Upper lobe of left lung (tissue), 6 donors: Measurements from ENCODE around the gene FDCSP. TPM values are rescaled to one million over a fixed set of nuclear protein-coding genes. Genes with fewer than 3 reads are reported as not detected.

Source experiments
- ATAC-seq, 2 donors: fragments of 200-7000 bp; cut with Tn5 transposase; one replicate each; pipeline ENCODE4 v1.9.1; 2022; ENCODE audit warnings: mild to moderate bottlenecking in 2 of 2, moderate library complexity in 2 of 2; ENCODE audit not compliant: low FRiP score in 2 of 2
- DNase-seq, 2 donors: peaks; one replicate each; pipeline ENCODE4 v3.0.0-alpha.2; 2019 to 2020
- H3K27ac ChIP-seq, 4 donors: fragments of 200-600 bp; sonication (generic); one replicate each; pipeline ENCODE4 v1.5.1; 2016 to 2019
- H3K27me3 ChIP-seq, 4 donors: fragments of 200-600 bp; sonication (generic); one replicate each; pipeline ENCODE4 v1.5.1; 2017 to 2019
- H3K36me3 ChIP-seq, 4 donors: fragments of 200-600 bp; sonication (generic); one replicate each; pipeline ENCODE4 v1.5.1; 2016 to 2019
- H3K4me1 ChIP-seq, 4 donors: fragments of 200-600 bp; sonication (generic); one replicate each; pipeline ENCODE4 v1.5.1; 2018 to 2019
- H3K4me3 ChIP-seq, 4 donors: fragments of 200-600 bp; sonication (generic); one replicate each; pipeline ENCODE4 v1.5.1; 2017 to 2019; ENCODE audit warnings: mild to moderate bottlenecking in 2 of 4, moderate library complexity in 1 of 4
- H3K9me3 ChIP-seq, 4 donors: fragments of 200-600 bp; sonication (generic); one replicate each; pipeline ENCODE4 v1.5.1; 2018 to 2019
- EP300 ChIP-seq, 4 donors: sonication (generic); formaldehyde crosslinking; IDR thresholded peaks; one replicate each; pipeline ENCODE4 v1.5.1; 2017; ENCODE audit warnings: antibody characterized with exemption in 4 of 4, control low read depth in 2 of 4
- POLR2A ChIP-seq, 4 donors: fragments of 450-650 bp; IDR thresholded peaks; one replicate each; pipeline ENCODE4 v1.5.1; 2016 to 2017; ENCODE audit warnings: antibody characterized with exemption in 4 of 4, mild to moderate bottlenecking in 2 of 4
- POLR2AphosphoS5 ChIP-seq, 2 donors: sonication (generic); formaldehyde crosslinking; IDR thresholded peaks; one replicate each; pipeline ENCODE4 v1.5.1; 2017; ENCODE audit warnings: antibody characterized with exemption in 2 of 2
- WGBS, 2 donors: methylation state at CpG; one replicate each; pipeline ENCODE4 v1.1.5; 2017 to 2018; 5-methylcytosine and 5-hydroxymethylcytosine counted together
- total RNA-seq, 6 donors: library from RNA; depleted of rRNA in 4 of 6; stranded (reverse); fragments of >200 nt in 4 of 6; gene quantifications; one replicate each; pipeline versions ENCODE4 v1.1.0 to v1.2.1, GENCODE V29; 2016 to 2021
- TF ChIP-seq, protein P1 (sequence below), 6 experiments: fragments of 450-650 bp in 4 of 6; fragments of 200-600 bp in 2 of 6; sonication (generic) in 2 of 6; IDR thresholded peaks; one replicate each; pipeline ENCODE4 v1.5.1; 2016 to 2019; ENCODE audit warnings: antibody characterized with exemption in 6 of 6
- donor health status: DM: no; HTN: no; CAD: no; lungs with moderate emphysema.
- donor health status: DM: no; HTN: yes; CAD: no; lungs with severe emphysema.

The FDCSP gene
- total RNA-seq, 6 donors from 2014 or later = 0.51 TPM; not detected in 5

DNA sequence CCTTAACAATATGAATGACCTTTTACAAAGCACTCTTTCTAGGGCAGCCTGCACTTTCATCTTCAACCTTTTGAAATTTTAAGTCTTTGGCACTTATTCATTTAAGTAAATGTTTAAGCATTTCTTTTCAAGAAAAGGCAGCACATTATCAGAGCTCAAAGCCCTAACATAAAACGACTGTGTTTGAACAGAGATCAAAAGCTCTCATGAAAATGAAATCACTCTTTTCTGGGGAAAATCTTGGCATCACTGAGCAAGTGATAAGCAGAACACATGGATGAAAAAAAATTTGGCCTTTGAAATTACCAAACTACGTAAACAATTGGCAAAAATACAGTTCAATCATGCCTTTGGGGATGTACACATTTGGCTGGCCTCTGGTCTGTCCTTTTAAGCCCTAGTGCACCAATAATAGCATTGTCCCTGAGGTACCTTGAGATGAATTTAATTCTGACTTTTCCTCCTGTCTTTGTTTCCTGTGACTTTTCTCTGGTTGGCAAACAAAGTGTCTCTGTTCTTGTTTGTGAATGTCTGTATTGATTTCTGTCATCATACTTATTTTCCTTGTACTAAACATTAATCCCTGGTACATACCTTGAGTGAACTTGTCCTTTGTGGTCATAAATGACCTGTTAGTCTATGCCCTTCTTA, 43.3 kb upstream of the FDCSP start:
- no peaks in the 10 kb centered on the region for H3K36me3 ChIP-seq
- no peak for TF ChIP-seq POLR2A (IDR thresholded peaks at IDR 0.05)
- no peak for TF ChIP-seq EP300 (IDR thresholded peaks at IDR 0.05)
- TF ChIP-seq, protein P1, sequence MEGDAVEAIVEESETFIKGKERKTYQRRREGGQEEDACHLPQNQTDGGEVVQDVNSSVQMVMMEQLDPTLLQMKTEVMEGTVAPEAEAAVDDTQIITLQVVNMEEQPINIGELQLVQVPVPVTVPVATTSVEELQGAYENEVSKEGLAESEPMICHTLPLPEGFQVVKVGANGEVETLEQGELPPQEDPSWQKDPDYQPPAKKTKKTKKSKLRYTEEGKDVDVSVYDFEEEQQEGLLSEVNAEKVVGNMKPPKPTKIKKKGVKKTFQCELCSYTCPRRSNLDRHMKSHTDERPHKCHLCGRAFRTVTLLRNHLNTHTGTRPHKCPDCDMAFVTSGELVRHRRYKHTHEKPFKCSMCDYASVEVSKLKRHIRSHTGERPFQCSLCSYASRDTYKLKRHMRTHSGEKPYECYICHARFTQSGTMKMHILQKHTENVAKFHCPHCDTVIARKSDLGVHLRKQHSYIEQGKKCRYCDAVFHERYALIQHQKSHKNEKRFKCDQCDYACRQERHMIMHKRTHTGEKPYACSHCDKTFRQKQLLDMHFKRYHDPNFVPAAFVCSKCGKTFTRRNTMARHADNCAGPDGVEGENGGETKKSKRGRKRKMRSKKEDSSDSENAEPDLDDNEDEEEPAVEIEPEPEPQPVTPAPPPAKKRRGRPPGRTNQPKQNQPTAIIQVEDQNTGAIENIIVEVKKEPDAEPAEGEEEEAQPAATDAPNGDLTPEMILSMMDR (IDR thresholded peaks at IDR 0.05) = no peak
- TF ChIP-seq POLR2AphosphoS5 (IDR thresholded peaks at IDR 0.05) = no peak
- 20 to 41% methylated on average over 2 of the region's 2 CpGs for WGBS, 2 donors
- no peak for ATAC-seq
- DNase-seq = no peak
- H3K27me3 ChIP-seq = no peaks in the 10 kb centered on the region
- no peak overlapping the region for H3K27ac ChIP-seq
- no peaks in the 10 kb centered on the region for H3K4me1 ChIP-seq
- H3K4me3 ChIP-seq = no peak overlapping the region
- no peaks in the 10 kb centered on the region for H3K9me3 ChIP-seq

DNA sequence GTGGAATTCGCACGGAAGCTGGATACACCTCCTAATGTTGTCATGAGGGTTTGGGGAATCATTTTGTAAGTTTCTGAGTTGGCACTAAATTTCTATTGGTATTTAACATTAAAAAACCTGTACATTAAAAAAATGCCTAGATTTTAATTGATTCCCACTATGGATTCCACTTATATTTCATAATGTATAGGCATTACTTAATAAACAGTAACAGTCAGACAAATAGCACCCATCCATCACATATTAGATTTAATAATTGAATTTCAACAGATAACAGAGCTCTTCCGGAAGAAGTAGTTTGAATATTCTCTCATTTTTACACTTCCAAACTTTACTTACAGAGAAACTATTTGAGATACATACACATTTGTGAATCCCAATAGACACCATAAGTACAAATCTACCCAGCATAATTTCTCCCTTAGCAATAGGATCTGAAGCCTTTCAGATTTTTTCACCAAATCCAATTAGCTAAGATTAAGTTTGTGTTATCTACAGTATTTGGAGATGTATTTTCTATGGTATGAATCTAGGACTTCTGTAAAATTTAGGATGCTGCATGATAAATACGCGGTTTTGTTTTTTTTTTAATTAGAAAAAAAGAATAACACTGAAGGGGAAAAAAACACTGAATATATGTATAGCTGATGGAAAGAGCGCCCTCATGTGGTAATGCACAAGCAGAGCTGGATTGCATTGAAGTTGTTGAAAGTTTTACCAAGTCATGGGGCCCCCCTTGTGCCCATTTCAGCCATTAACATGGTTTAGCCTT, 42.6 kb upstream of the FDCSP start:
- peak in 1 of 2 donors; percentile 53 for ATAC-seq

DNA sequence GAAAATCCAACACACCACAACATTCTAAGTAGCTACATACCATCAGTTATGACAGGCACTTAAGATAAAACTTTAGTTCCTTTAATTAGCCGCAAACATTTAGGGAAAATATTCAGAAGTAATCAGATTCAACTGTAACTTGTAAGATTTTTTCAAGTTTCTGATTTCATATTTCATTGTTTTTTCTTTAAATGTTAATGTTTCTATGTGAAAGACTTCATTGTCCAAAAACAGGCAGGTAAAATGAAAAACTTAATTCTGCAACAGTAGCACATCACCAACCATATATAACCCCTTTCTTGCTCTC, 42.0 kb upstream of the FDCSP start:
- ATAC-seq (no peak), DNase-seq (no peak)
- H3K4me1 ChIP-seq = no peaks in the 10 kb centered on the region
- no peak overlapping the region for H3K4me3 ChIP-seq
- WGBS, 2 donors = 59% methylated on average over 1 of the region's 1 CpG
- H3K36me3 ChIP-seq = no peaks in the 10 kb centered on the region
- no peak overlapping the region for H3K27ac ChIP-seq
- TF ChIP-seq, protein P1 (IDR thresholded peaks at IDR 0.05) = no peak
- TF ChIP-seq POLR2AphosphoS5 (IDR thresholded peaks at IDR 0.05) = no peak
- no peak for TF ChIP-seq EP300 (IDR thresholded peaks at IDR 0.05)
- no peak for TF ChIP-seq POLR2A (IDR thresholded peaks at IDR 0.05)
- no peaks in the 10 kb centered on the region for H3K9me3 ChIP-seq
- H3K27me3 ChIP-seq = no peaks in the 10 kb centered on the region

More for the DNA sequence above, 42.6 kb upstream of the FDCSP start:
- Histone ChIP-seq H3K4me3 (no peak overlapping the region), H3K4me1 (no peaks in the 10 kb centered on the region), H3K36me3 (no peaks in the 10 kb centered on the region), H3K27me3 (no peaks in the 10 kb centered on the region), H3K9me3 (no peaks in the 10 kb centered on the region), H3K27ac (no peak overlapping the region)
- peak in 1 of 2 donors; percentile 21 for DNase-seq
- TF ChIP-seq EP300 (IDR thresholded peaks at IDR 0.05) = no peak
- TF ChIP-seq POLR2AphosphoS5 (IDR thresholded peaks at IDR 0.05) = no peak
- TF ChIP-seq, protein P1 (IDR thresholded peaks at IDR 0.05) = peak in 5 of 6 experiments; percentile 19 to 45 (median 33)
- no peak for TF ChIP-seq POLR2A (IDR thresholded peaks at IDR 0.05)
- 43 to 46% methylated on average over 6 of the region's 6 CpGs for WGBS, 2 donors

DNA sequence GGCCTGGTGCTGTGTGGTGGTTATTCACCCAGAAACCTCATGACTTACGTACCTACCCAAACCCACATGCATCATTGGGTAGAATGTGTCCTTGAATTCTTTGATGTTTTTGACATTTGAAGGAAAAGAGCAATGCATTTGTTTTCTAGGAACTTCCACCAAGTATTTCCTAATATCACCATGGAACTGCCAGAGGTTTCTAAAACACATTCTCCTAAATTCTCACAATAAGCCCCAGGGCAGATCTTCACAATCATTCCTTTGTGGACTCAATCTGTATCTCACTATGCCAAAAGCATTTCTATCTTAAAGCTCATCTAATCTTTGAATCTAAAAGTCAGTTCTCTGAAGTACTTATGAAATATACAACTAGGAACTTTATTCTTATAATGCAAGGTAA, 38.7 kb upstream of the FDCSP start:
- WGBS, 2 donors = 77 to 80% methylated on average over 1 of the region's 1 CpG
- H3K4me1 ChIP-seq = no peaks in the 10 kb centered on the region
- H3K4me3 ChIP-seq = no peak overlapping the region
- ATAC-seq (no peak), DNase-seq (no peak)
- no peaks in the 10 kb centered on the region for H3K36me3 ChIP-seq
- no peak overlapping the region for H3K27ac ChIP-seq
- H3K27me3 ChIP-seq = no peaks in the 10 kb centered on the region
- TF ChIP-seq, protein P1 (IDR thresholded peaks at IDR 0.05) = no peak
- TF ChIP-seq POLR2AphosphoS5 (IDR thresholded peaks at IDR 0.05) (no peak), POLR2A (IDR thresholded peaks at IDR 0.05) (no peak), EP300 (IDR thresholded peaks at IDR 0.05) (no peak)
- H3K9me3 ChIP-seq = no peaks in the 10 kb centered on the region
